ENCODE data around the gene OCSTAMP.

OCSTAMP gene

GRCh38 chr20:46566125-46566524, 15.7 kb upstream of the OCSTAMP start:
- TF ChIP-seq GATA3 (IDR thresholded peaks at IDR 0.05; ENCODE audit: low read depth, low read length) (no peak), GATA2 (IDR thresholded peaks at IDR 0.05; ENCODE audit: low read depth, low read length) (no peak)

- no peak for TF ChIP-seq GATA2 (IDR thresholded peaks at IDR 0.05; ENCODE audit: low read depth, low read length)
- no peak for TF ChIP-seq GATA3 (IDR thresholded peaks at IDR 0.05; ENCODE audit: low read depth, low read length)
Observed at GRCh38 chr20:46564241-46564957, 13.9 kb upstream of the OCSTAMP start.

DNA sequence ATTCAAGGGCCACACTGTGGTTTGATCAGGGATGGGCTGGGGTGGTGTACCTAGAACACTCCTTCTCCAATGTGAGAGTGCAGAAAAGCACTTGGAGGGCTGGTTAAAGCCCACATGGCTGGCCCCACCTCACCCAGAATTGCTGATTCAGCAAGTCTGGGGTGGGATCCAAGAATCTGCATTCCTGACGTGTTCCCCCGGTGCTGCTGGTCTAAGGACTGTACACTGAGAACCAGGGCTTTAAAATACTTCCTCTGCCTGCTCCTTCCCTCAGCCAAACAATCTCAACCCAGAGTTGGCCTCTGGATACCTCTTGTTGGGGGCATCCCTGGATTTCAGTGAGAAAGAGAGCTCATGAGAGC, 13.4 kb upstream of the OCSTAMP start:
- TF ChIP-seq GATA3 (IDR thresholded peaks at IDR 0.05; ENCODE audit: low read depth, low read length) (no peak), GATA2 (IDR thresholded peaks at IDR 0.05; ENCODE audit: low read depth, low read length) (no peak)

- TF ChIP-seq GATA3 (IDR thresholded peaks at IDR 0.05; ENCODE audit: low read depth, low read length) (no peak), GATA2 (IDR thresholded peaks at IDR 0.05; ENCODE audit: low read depth, low read length) (no peak)
Observed at GRCh38 chr20:46563170-46563859, 12.9 kb upstream of the OCSTAMP start.

DNA sequence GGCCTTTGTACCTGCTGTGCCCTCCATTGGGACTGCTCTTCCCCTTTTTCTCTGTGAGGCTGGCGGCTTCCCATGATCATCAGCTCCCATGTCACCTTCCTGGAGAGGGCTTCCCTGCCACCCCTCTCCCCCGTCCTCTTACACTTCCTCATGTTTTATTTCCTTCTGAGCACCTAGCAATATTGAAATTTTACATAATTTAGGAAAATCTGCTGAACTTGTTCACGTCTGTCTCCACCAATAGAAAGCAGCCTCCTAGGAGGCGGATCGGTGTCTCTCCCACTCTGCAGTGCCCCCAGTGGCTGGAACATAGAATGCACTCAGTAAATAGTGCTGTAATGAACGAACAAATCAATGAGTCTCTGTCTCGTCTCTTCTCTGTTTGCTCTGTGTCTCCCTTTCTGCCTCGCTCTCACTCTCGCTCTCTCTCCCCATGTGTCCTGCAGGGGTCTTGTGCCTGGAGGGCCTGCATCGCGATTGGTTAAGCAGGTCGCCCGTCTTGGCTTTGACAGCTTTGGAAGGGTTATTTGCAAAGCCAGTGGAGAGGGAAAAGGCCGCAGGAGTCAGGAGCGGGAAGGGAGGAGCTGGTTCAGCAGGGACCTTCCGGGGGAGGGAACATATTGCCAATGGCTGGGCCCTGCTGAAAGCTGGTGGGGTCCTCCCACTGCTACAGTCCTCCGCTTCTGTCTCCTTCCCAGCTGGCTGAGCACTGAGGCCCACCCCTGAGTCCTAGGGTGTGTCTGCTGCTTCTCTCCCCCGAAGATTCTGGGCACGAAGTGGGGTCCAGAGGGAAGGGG, 12.1 kb upstream of the OCSTAMP start:
- no peak for TF ChIP-seq GATA2 (IDR thresholded peaks at IDR 0.05; ENCODE audit: low read depth, low read length)
- TF ChIP-seq GATA3 (IDR thresholded peaks at IDR 0.05; ENCODE audit: low read depth, low read length) = no peak

DNA sequence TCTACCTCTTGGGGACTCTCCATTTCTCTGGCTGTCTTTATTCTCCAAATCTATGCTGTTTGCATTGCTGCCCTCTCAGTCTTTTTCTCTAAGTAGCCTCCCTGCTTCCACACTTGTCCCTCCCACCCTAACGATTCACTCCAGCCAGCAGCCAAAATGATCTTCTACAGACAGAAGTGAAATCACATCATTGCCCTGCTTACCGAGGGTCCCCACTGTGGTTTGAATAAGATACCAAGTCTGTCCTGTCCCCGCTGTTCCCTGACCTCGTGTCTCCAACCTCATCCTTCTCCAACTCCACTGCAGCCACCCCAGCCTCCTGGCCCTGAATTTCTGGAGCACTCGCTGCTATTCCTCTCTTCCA, 11.5 kb upstream of the OCSTAMP start:
- no peak for TF ChIP-seq GATA2 (IDR thresholded peaks at IDR 0.05; ENCODE audit: low read depth, low read length)
- TF ChIP-seq GATA3 (IDR thresholded peaks at IDR 0.05; ENCODE audit: low read depth, low read length) = no peak

- no peak for TF ChIP-seq GATA2 (IDR thresholded peaks at IDR 0.05; ENCODE audit: low read depth, low read length)
- TF ChIP-seq GATA3 (IDR thresholded peaks at IDR 0.05; ENCODE audit: low read depth, low read length) = no peak
Observed at GRCh38 chr20:46559685-46560440, 9.4 kb upstream of the OCSTAMP start.

- TF ChIP-seq GATA2 (IDR thresholded peaks at IDR 0.05; ENCODE audit: low read depth, low read length) = no peak
- TF ChIP-seq GATA3 (IDR thresholded peaks at IDR 0.05; ENCODE audit: low read depth, low read length) = no peak
Observed at GRCh38 chr20:46559001-46559400, 8.5 kb upstream of the OCSTAMP start.

- TF ChIP-seq GATA2 (IDR thresholded peaks at IDR 0.05; ENCODE audit: low read depth, low read length) (no peak), GATA3 (IDR thresholded peaks at IDR 0.05; ENCODE audit: low read depth, low read length) (no peak)
Observed at GRCh38 chr20:46558511-46558959, 8.1 kb upstream of the OCSTAMP start.

DNA sequence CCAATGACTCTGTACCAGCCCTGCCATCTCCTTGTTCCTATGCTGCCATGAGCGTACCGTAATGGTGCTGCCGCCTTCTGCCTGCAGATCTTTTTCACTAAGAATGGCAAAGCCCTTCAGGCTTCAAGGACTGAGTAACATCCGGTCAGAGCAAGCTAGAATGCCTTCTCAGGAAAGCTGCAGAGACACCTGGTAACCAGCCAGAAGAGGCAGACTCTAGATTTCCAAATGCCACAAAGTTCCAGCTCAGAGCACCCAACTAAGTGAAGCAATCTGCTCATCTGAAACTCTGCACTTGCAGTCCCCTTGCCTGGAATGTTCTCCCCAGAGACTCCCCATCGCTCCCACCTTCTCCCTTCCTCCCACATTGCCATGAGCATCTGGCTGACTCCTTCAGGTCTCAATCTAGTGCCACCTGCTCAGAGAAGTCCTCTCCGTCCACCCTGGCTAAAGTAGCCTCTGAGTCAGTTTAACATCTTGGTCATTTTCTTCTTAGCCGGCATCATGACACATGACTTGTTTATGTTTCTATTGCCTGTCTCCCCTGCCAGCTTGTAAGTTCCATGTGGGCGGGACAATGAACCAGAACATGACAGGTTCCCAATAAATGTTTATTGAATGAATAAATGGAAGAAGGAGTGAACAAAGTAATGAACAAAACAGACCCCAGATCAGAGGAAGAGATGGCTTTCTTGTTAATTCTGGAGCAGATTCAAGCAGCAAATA, 6.9 kb upstream of the OCSTAMP start:
- TF ChIP-seq GATA2 (IDR thresholded peaks at IDR 0.05; ENCODE audit: low read depth, low read length) = no peak
- TF ChIP-seq GATA3 (IDR thresholded peaks at IDR 0.05; ENCODE audit: low read depth, low read length) = no peak

- TF ChIP-seq GATA3 (IDR thresholded peaks at IDR 0.05; ENCODE audit: low read depth, low read length) = no peak
- no peak for TF ChIP-seq GATA2 (IDR thresholded peaks at IDR 0.05; ENCODE audit: low read depth, low read length)
Observed at GRCh38 chr20:46555370-46555956, 5.0 kb upstream of the OCSTAMP start.

DNA sequence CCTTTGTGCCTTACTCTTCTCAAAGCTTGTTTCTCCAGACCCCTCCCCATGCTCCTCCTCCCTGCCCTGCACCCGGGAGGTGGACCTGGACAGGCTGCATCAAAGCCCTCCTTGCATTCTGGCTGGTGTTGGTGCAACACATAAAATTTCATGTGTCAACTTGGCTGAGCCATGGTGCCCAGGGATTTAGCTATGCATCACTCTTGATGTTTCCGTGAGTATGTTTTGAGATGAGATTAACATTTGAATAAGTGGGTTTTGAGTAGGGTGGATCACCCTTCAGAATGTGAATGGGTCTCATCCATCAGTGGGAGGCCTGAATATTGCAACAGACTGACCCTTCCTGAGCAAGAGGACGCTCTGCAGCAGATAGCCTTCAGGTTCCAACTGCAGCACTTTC, 4.4 kb upstream of the OCSTAMP start:
- TF ChIP-seq GATA3 (IDR thresholded peaks at IDR 0.05; ENCODE audit: low read depth, low read length) = no peak
- no peak for TF ChIP-seq GATA2 (IDR thresholded peaks at IDR 0.05; ENCODE audit: low read depth, low read length)

GRCh38 chr20:46553926-46554325, 3.5 kb upstream of the OCSTAMP start:
- no peak for TF ChIP-seq GATA3 (IDR thresholded peaks at IDR 0.05; ENCODE audit: low read depth, low read length)
- TF ChIP-seq GATA2 (IDR thresholded peaks at IDR 0.05; ENCODE audit: low read depth, low read length) = no peak

Measured in SH-SY5Y (cell line).